ENCODE data around the gene RGS19. TPM values are rescaled to one million over a fixed set of nuclear protein-coding genes. Genes with fewer than 3 reads are reported as not detected.

The RGS19 gene
- total RNA-seq, 1 experiment from 2014 or later, result 18.5 TPM

DNA sequence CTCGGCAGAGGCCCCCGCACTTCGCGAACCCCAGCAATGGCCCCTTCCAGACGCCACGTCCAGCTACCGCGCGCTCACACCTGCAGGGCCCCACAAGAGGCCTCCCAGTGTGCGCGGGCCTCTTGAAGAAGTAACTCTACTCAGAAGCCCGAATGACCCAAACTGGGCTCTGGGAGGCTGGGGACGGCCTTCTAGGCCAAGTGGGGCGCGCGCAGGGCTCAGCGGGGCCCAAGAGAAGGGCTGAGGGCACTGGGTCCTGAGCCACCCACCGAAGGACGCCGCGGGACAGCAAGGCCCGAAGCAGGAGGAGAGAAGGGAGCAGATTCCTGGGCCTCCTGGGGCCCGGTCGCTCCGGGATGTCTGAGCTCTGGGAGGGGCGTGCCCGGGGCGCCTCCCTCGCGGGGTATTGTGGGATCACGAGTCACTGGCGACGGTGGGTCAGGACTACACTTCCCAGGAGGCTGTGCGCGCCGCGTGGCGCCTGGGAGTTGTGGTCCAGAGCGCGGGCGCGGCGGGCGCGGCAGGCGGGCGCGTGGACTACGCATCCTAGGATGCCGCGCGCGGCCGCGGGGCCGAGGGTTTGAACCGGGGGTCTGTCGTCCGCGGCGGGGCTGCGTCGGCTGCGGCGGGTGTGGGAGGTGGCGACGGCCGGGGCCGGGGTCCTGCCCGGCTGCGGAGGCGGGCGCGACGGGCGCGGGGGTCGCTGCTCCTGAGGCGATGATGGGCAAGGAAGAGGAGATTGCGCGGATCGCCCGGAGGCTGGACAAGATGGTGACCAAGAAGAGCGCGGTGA lies 16.5 kb downstream of the RGS19 start, which contains the start of gene TCEA2:
Gene TCEA2 (plus strand): TSS at position 603 of the 793 bp plus-strand sequence. CDS start 115 bp downstream, at position 718.
- peaks cover 73% of the 10 kb centered on the region for H3K4me1 ChIP-seq (replicated peaks)
- peaks cover 68% of the 10 kb centered on the region for H3K36me3 ChIP-seq
- DNase-seq (ENCODE audit: low read depth in 1 of 2, low spot score in 2 of 2), result peak; percentile 80 to 96
- peak within 1 kb of the TSS; percentile 44 for H3K27ac ChIP-seq
- no peaks in the 10 kb centered on the region for H3K27me3 ChIP-seq (replicated peaks)
- H3K4me3 ChIP-seq, result peak within 1 kb of the TSS; percentile 74
- no peaks in the 10 kb centered on the region for H3K9me3 ChIP-seq (replicated peaks)

DNA sequence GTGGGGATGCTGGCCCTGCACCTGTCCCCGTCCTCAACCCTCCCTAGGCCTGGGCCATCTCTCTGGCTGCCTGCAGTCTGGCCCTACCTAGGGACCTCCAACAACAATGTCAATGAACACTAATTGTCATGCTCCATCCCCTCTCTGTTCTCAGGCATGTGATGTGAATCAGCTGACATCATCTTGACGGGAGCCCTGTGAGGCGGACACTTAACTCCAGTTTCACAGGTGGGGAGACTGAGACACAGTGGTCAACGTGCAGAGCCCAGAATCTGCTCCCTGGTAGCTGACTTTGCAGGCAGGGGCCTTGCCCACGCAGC lies 17.1 kb downstream of the RGS19 start:
- DNase-seq (ENCODE audit: low read depth in 1 of 2, low spot score in 2 of 2), result no peak
- Histone ChIP-seq H3K9me3 (replicated peaks) (no peaks in the 10 kb centered on the region), H3K27ac (no peak overlapping the region), H3K27me3 (replicated peaks) (no peaks in the 10 kb centered on the region), H3K4me1 (replicated peaks) (peaks cover 75% of the 10 kb centered on the region), H3K36me3 (peaks cover 73% of the 10 kb centered on the region), H3K4me3 (peak overlapping the region; percentile 74; the same call in 1 of the 2 replicates)

DNA sequence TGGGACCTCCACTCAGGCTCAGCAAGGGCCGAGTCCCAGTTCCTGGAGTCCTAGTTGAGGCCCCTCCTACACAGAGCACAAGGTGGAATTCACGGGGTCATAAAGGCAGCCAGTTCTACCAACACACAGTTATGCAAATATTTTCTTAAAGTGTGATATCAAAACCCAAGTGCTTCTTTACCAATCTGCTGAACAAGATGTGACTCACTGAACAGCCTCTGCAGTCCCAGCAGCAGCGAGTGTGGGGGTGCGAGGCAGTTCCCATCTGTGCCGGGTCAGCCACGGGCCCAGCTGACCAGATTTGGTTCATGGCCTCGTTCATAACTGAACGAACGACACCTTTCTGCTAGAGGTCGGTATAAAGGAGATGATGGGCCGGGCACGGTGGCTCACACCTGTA lies 20.8 kb downstream of the RGS19 start:
- Histone ChIP-seq H3K4me1 (replicated peaks) (peaks cover 75% of the 10 kb centered on the region), H3K36me3 (peaks cover 66% of the 10 kb centered on the region), H3K4me3 (no peak overlapping the region), H3K27me3 (replicated peaks) (no peaks in the 10 kb centered on the region), H3K27ac (no peak overlapping the region), H3K9me3 (replicated peaks) (no peaks in the 10 kb centered on the region)
- DNase-seq (ENCODE audit: low read depth in 1 of 2, low spot score in 2 of 2), result no peak

DNA sequence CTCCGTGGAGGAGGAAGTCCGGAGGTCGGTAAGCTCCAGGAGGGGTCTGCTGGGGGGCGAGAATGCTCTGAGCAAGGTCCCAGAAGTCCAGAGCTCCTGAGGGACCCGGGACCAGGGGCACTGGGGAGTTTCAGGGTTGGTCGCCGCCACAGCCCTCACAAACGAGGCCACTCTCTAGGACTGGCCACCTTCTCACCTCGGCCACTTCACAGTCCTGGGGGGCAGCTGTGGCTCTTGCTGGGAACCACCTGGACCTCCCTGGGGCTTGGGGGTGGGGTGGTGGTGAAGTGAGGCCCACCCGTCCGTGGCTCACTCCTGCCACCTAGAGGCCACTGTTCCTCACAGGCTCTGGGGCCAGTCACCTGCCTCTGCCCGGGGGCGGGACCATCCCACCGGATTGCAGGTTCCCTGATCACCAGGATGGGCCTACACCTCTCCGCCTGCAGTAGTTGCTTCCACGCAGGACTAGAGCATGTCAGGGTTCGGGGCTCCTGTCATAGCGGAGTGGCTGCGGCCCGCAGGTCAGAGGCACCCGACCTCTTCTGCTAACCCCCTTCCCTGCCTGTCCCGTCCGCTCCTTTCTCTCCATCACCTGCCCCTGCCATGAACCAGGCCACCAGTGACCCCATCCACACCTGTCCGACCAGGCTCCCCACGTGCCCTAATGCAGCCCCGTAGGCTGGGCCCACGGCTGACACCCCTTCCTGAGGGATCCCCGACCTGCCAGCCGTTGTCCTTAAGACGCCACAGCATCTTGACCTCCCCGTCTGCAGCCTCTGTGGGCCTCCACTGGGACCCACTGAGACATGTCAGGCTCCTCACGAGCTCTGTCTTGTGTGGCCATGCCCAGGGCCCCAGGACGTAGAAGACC lies 21.5 kb downstream of the RGS19 start:
- H3K36me3 ChIP-seq, result peaks cover 61% of the 10 kb centered on the region
- no peaks in the 10 kb centered on the region for H3K9me3 ChIP-seq (replicated peaks)
- H3K4me3 ChIP-seq, result peak overlapping the region; percentile 5
- H3K27ac ChIP-seq, result peak overlapping the region; percentile 16; the same call in 1 of the 2 replicates
- DNase-seq (ENCODE audit: low read depth in 1 of 2, low spot score in 2 of 2), result peak; percentile 69 to 90
- no peaks in the 10 kb centered on the region for H3K27me3 ChIP-seq (replicated peaks)
- peaks cover 75% of the 10 kb centered on the region for H3K4me1 ChIP-seq (replicated peaks)

DNA sequence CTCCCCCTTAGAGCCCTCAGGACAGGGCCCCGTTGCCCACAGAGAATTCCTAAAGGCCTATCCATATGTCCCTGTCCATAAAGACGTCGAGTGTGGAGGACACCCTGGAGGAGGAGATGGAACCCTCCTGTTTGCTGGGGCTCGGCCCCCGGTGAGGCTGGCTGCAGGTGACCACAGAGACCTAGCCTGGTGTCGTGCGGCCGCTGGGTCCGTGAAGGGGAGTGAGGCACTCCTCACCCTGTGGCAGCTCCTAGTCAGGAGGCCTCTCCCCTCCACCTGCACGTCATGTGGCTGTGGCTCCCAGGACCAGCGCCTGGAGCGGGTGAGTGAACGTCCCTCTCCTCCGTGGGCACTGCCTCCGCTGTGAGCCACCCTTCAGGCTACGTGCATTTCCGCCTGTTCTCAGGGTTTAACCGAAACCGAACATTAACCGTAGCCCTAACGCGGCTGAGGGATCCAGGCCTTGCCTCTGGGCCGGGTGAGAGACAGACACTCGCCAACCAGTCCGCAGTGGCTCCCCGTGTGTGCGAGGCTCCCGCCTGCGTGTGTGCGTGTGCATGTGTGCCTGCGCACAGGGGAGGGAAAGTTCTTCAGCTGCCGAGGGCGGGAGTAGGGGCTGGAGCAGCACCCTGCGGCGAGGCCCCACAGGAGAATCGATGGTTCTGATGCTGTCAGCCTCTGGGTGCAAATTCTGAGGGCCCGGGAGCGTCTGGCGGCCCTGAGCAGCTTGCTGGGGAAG lies 22.3 kb downstream of the RGS19 start:
- Histone ChIP-seq H3K4me3 (peak overlapping the region; percentile 5; the same call in 1 of the 2 replicates), H3K36me3 (peaks cover 55% of the 10 kb centered on the region), H3K4me1 (replicated peaks) (peaks cover 75% of the 10 kb centered on the region), H3K9me3 (replicated peaks) (no peaks in the 10 kb centered on the region), H3K27me3 (replicated peaks) (no peaks in the 10 kb centered on the region), H3K27ac (peak overlapping the region; percentile 16; the same call in 1 of the 2 replicates)
- DNase-seq (ENCODE audit: low read depth in 1 of 2, low spot score in 2 of 2), result no peak

DNA sequence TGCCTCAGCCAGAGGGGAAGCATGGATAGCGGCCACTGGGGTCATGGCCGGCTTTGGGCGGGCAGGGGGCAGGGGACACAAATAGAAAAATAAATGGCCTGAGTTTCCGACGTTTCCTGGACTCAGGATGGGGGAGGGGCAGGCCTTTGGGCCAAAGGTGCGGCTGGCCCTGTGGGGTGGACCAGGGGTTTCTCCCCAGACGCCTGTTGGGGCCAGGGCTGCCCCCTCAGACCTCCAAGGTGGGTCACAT lies 22.8 kb downstream of the RGS19 start:
- H3K4me3 ChIP-seq, result no peak overlapping the region
- DNase-seq (ENCODE audit: low read depth in 1 of 2, low spot score in 2 of 2), result no peak
- H3K4me1 ChIP-seq (replicated peaks), result peaks cover 77% of the 10 kb centered on the region
- H3K27me3 ChIP-seq (replicated peaks), result no peaks in the 10 kb centered on the region
- peaks cover 50% of the 10 kb centered on the region for H3K36me3 ChIP-seq
- no peaks in the 10 kb centered on the region for H3K9me3 ChIP-seq (replicated peaks)
- peak overlapping the region; percentile 12; the same call in 1 of the 2 replicates for H3K27ac ChIP-seq

DNA sequence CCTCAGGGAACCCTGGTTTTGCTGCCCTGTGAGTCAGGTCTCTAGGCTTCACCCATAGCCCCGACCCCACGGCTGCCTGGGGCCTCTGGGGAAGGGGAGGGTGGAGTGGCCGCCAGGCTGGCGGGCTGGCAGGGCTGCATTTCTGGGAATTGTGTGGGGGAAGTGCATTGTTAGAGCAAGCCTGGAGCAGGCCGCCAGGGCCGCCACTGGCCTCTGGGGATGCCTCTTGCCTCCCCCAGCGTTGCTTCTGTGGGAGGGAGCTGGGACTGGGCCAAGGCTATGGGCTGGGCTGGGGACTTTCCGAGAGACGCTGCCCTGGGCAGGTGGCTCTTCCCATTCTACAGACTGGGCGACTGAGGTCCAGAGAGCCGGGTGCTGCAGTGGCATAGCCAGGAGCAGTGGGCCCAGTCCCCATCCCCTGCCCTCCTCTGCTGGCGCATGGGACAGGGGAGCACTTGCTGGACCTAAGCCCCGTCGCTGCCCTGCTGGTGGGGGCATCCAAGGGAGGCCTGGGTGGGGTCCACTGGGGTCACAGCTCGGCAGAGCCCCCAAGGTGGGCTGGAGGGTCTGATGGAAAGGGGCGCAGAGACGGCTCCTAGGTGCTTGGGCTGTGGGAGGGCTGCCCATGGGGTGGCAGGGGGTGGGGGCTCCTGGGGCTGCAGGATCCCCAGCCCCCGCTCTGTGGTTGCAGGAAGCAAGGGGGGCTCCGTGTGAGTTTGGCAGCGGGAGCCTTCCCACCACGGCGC lies 23.3 kb downstream of the RGS19 start:
- H3K4me3 ChIP-seq, result peak overlapping the region; percentile 61
- H3K36me3 ChIP-seq, result peaks cover 47% of the 10 kb centered on the region
- peak overlapping the region; percentile 96 for H3K27ac ChIP-seq
- H3K27me3 ChIP-seq (replicated peaks), result no peaks in the 10 kb centered on the region
- peaks cover 77% of the 10 kb centered on the region for H3K4me1 ChIP-seq (replicated peaks)
- DNase-seq (ENCODE audit: low read depth in 1 of 2, low spot score in 2 of 2), result peak; percentile 98
- H3K9me3 ChIP-seq (replicated peaks), result no peaks in the 10 kb centered on the region

DNA sequence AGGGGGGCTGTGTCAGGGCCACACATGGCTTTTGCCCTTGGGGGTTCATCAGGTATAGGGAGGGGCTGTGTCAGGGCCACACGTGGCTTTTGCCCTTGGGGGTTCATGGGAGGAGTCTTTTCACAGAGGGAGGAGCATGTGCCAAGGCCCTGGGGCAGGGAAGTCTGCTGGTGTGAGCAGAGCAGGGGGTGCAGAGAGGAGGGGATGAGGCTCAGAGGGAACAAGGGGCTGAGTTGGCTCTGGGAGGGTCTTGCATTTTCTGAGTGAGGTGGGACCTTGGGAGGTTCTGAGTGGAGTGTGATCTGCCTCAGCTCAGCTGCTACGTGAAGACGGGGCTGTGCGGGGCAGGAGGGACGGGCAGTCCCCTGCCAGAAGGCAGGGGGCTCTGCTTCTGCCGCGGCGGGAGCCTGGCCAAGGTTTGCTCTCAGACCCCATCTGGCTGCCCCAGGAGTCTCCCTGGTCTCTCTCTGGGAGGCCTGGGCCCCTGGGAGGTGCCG lies 23.9 kb downstream of the RGS19 start:
- DNase-seq (ENCODE audit: low read depth in 1 of 2, low spot score in 2 of 2), result no peak
- Histone ChIP-seq H3K27ac (peak overlapping the region; percentile 96), H3K4me3 (peak overlapping the region; percentile 61), H3K4me1 (replicated peaks) (peaks cover 84% of the 10 kb centered on the region), H3K27me3 (replicated peaks) (no peaks in the 10 kb centered on the region), H3K36me3 (peaks cover 47% of the 10 kb centered on the region), H3K9me3 (replicated peaks) (no peaks in the 10 kb centered on the region)

DNA sequence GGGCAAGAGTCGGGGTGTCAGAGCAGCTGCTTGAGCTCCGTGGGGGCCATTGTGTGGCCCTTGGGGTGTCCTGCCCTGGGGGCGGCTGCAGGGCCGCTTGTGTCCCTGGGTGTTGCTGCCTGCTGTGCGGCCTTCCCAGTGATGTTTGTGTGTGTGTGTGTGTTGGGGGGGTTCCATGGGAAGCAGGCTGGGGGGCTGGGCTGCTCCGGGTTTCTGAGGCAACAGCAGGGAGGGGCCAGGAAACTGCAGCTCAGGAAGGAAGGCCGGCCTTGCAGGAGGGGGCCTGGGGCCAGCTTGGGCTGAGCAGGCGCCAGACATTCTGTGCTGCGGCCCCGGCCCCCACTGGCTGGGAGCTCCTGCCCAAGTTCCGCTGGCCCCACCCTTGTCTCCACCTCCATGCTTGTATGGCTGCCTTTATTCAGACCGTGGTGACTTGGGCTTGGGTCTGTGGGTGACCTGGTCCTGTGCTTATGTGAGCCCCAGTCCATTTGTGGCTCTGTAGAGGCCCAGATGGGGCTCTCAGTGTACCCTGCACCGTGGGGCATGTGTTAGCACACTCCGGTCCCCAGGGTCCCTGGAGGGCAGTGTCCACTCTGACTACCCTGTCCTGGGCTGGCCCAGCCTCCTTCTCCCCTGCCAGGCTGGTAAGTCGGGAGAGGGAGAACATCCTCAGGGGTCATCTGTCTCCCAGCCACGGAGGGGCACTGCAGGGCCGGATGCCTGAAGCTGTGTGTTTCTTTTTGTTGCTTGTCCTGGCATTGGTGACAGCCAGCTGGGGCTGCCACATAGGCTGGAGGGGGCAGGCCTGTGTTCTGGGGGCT lies 25.3 kb downstream of the RGS19 start:
- peak overlapping the region; percentile 61 for H3K4me3 ChIP-seq
- peaks cover 91% of the 10 kb centered on the region for H3K4me1 ChIP-seq (replicated peaks)
- peak; percentile 92 to 97 for DNase-seq (ENCODE audit: low read depth in 1 of 2, low spot score in 2 of 2)
- no peaks in the 10 kb centered on the region for H3K27me3 ChIP-seq (replicated peaks)
- H3K27ac ChIP-seq, result peak overlapping the region; percentile 96
- no peaks in the 10 kb centered on the region for H3K9me3 ChIP-seq (replicated peaks)
- H3K36me3 ChIP-seq, result peaks cover 34% of the 10 kb centered on the region

DNA sequence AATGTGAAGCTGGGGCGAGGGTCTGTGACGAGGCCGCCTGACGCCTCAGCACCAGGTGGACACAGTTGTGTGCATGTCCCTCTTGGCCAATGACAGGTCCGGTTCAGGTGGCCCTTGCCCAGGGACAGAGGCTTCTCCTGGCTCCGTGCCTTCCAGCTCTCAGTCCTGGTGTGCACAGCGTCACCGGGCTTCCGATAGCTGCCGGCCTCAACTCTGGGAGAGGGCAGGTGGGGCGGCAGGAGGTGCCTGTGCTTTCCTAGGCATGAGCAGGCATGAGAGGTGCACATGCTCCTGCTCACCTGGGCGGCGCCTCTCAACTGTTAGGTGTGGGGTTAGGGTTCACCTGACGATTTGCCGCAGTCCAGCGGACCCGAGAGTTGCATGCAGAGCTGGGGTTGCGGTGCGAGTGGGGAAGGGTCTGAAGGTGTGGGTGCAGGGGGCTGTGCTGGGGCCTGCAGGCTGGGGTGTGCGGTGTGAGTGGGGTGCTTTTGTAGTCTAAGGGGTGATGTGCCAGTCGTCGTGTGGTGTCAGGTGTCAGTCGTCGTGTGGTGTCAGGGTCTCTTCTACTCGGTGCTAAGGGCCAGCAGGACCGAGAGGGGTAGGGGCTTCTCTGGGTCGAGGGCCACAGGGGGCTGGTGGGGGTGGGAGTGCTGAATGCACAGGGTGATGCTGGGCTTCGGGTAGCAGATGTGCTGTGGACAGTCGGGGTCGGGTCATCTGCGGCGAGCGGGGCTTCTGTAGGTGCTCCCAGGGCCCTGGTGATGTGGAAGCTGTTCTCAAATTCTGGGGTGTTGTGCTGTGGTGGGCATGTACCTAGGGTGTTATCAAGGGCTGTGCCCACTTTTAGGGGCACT lies 26.1 kb downstream of the RGS19 start:
- H3K27ac ChIP-seq, result peak overlapping the region; percentile 96
- peaks cover 85% of the 10 kb centered on the region for H3K4me1 ChIP-seq (replicated peaks)
- DNase-seq (ENCODE audit: low read depth in 1 of 2, low spot score in 2 of 2), result no peak
- H3K36me3 ChIP-seq, result peaks cover 31% of the 10 kb centered on the region
- H3K27me3 ChIP-seq (replicated peaks), result no peaks in the 10 kb centered on the region
- no peaks in the 10 kb centered on the region for H3K9me3 ChIP-seq (replicated peaks)
- H3K4me3 ChIP-seq, result peak overlapping the region; percentile 61

DNA sequence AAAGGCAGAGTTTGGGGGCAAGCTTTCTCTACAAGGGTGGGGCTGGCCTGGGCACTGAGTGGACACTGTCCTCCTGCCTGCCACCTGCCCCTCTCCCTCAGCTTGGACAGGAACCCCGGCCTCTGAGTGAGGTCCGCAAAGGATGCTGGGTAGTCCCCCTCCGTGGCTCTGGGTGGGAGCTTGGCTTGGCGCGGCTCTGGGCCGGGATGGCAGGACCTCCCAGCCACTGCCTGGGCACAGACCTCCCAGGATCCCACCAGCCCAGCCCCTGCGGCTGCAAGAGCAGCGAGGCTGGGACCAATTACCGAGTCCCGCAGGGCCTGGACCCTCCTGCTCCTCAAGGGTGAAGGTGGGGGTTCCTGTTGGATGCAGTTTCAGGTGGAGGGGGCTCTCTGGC lies 27.0 kb downstream of the RGS19 start:
- no peaks in the 10 kb centered on the region for H3K27me3 ChIP-seq (replicated peaks)
- peak overlapping the region; percentile 61 for H3K4me3 ChIP-seq
- no peaks in the 10 kb centered on the region for H3K9me3 ChIP-seq (replicated peaks)
- peaks cover 31% of the 10 kb centered on the region for H3K36me3 ChIP-seq
- peaks cover 76% of the 10 kb centered on the region for H3K4me1 ChIP-seq (replicated peaks)
- H3K27ac ChIP-seq, result peak overlapping the region; percentile 96
- peak; percentile 95 to 97 for DNase-seq (ENCODE audit: low read depth in 1 of 2, low spot score in 2 of 2)
